Measurements from ENCODE around the gene CHIT1. TPM values are rescaled to one million over a fixed set of nuclear protein-coding genes. Genes with fewer than 3 reads are reported as not detected.

CHIT1 gene
- total and polyA plus RNA-seq, 9 of the 15 experiments (the other 6 are each of a cell fraction or from before 2014, with no cell fraction given) = not detected

DNA sequence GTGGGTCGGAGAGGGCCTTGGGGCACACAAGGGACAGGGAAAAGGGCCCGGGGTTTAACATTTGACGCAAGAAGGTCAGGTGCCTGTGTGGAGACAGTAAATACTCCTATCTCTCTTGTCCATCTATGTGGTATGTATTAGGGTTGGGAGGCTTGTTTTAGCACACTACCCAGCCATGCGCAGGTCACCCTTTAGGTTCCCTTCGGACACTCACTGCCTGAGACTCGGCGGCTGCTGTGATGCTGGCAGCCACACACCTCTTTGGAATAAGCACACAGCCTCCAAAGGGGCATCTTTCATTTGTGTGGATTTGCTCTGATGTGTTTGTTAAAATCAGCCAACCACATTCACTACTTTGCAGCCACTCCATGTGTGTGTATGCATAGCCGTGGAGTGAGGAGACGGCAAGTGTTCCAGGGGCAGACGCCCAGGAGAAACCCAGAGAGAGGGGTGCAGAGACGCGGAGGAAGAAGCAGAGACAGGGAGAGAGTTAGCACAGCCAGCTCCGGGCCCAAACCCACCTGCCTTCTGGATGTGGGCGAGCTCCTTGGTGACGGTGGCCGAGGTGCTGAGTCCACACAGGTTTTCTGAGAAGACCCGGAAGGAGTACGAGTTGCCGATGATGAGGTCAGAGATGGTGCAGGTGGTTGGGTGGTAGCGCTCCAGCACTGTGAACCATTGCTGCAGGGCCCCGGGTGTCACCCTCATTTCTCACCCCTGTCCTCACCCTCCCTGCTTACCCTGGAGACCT, 59.5 kb downstream of the CHIT1 start:
- no TSS peak for BruUV-seq (replicated peaks)
- peaks cover 33% of the 10 kb centered on the region for H4K20me1 ChIP-seq (replicated peaks; ENCODE audit: control insufficient read depth, insufficient read depth, low read length)
- ATAC-seq (no peak), FAIRE-seq (no peak), DNase-seq (ENCODE audit: extremely low read depth in 1 of 4, low spot score in 3 of 4) (no peak)
- no peaks in the 10 kb centered on the region for H3K9me1 ChIP-seq (ENCODE audit: control insufficient read depth, insufficient read depth, low read length)
- no peak overlapping the region for H3K9ac ChIP-seq (ENCODE audit: insufficient read depth in 1 of 2, low read depth in 2 of 2, low read length in 2 of 2)
- H3K4me1 ChIP-seq (replicated peaks in 1 of 2; ENCODE audit: control insufficient read depth in 2 of 2, insufficient read depth in 2 of 2, low read length in 2 of 2) = peaks cover 0 to 15% of the 10 kb centered on the region in 2 experiments; a peak in 1 of 5 replicates
- in situ Hi-C loops (cut with MboI) = no loop called here
- H3K27me3 ChIP-seq (ENCODE audit: control insufficient read depth in 2 of 2, insufficient read depth in 2 of 2, low read length in 2 of 2) = peaks cover 24 to 69% of the 10 kb centered on the region in 2 experiments; a peak in 4 of 5 replicates
- TF ChIP-seq XRCC5 (IDR thresholded peaks at IDR 0.05; ENCODE audit: low read depth, low read length) (no peak), NRF1 (conservative IDR thresholded peaks at IDR 0.05 in 1 of 2, IDR thresholded peaks at IDR 0.05 in 1 of 2) (peak; percentile 56 to 58), TAF15 (IDR thresholded peaks at IDR 0.05; ENCODE audit: low read depth, low read length) (no peak), MEIS2 (IDR thresholded peaks at IDR 0.05; ENCODE audit: partially characterized antibody) (no peak), POLR2G (IDR thresholded peaks at IDR 0.05; ENCODE audit: low read depth, low read length) (no peak), PTBP1 (IDR thresholded peaks at IDR 0.05; ENCODE audit: low read depth, low read length) (no peak), SRSF1 (IDR thresholded peaks at IDR 0.05; ENCODE audit: low read depth, low read length) (no peak)
- no peaks in the 10 kb centered on the region for H3K36me3 ChIP-seq (ENCODE audit: control insufficient read depth, insufficient read depth, low read length)
- intact Hi-C loops (cut with micrococcal nuclease) = no loop called here
- no peak overlapping the region for H3K4me3 ChIP-seq
- 2% methylated on average over 21 of the region's 21 CpGs for WGBS (ENCODE audit: insufficient coverage, low coverage, missing lambda C conversion rate)
- no peaks in the 10 kb centered on the region for H3K9me3 ChIP-seq (replicated peaks; ENCODE audit: control insufficient read depth, insufficient read depth, low read depth, low read length)
- POLR2A ChIA-PET = interaction anchor here (0.5 kb wide), 1 partner anchor 46 kb away, joined by 3 read pairs; no protein-coding TSS in a partner anchor
- no peaks in the 10 kb centered on the region for H3K79me2 ChIP-seq (ENCODE audit: control insufficient read depth, insufficient read depth, low read length)
- no peak overlapping the region for H2AFZ ChIP-seq (ENCODE audit: low read depth, low read length)
- no peak overlapping the region for H3K27ac ChIP-seq (ENCODE audit: extremely low read depth, low read depth, low read length)
- H3K4me2 ChIP-seq (ENCODE audit: insufficient read depth, low read length) = no peak overlapping the region
- CTCF ChIA-PET (ENCODE audit: low intra/inter-chr PET ratio) = interaction anchor here (3.5 kb wide), 1 partner anchor 52 kb away, joined by 27 read pairs; no protein-coding TSS in a partner anchor
